Neural crest cell (in vitro differentiated cells): ENCODE results near the gene ZC2HC1B. TPM values are rescaled to one million over a fixed set of nuclear protein-coding genes. Genes with fewer than 3 reads are reported as not detected.

Experiments used
- DNase-seq: peaks from one replicate; pipeline ENCODE4 v3.0.0; 2021; ENCODE audit warnings: low read depth, mixed read lengths, low spot score
- H3K27ac Mint-ChIP-seq: one replicate; pipeline ENCODE4 v1.8.0; 2021; ENCODE audit warnings: mild to moderate bottlenecking, mixed read lengths; ENCODE audit not compliant: unreplicated experiment
- H3K27me3 Mint-ChIP-seq: 2 replicates; pipeline ENCODE4 v1.8.0; 2021; ENCODE audit warnings: low read depth, mild to moderate bottlenecking, mixed read lengths
- H3K36me3 Mint-ChIP-seq: 2 replicates; pipeline ENCODE4 v1.8.0; 2021; ENCODE audit warnings: low read depth, mild to moderate bottlenecking, mixed read lengths
- H3K4me1 Mint-ChIP-seq: 2 replicates; pipeline ENCODE4 v1.8.0; 2021; ENCODE audit warnings: mixed read lengths
- H3K4me3 Mint-ChIP-seq: one replicate; pipeline ENCODE4 v1.8.0; 2021; ENCODE audit warnings: mild to moderate bottlenecking, mixed read lengths
- H3K9me3 Mint-ChIP-seq: 2 replicates; pipeline ENCODE4 v1.8.0; 2021; ENCODE audit warnings: mixed read lengths
- CTCF ChIP-seq: fragments of 200-600 bp; sonication (generic); conservative IDR thresholded peaks from 2 replicates; pipeline ENCODE4 v1.5.0; 2021; ENCODE audit warnings: antibody characterized with exemption, mild to moderate bottlenecking
- total RNA-seq: library from RNA; stranded (reverse); gene quantifications from 2 replicates; pipeline ENCODE4 v1.2.1, GENCODE V29; 2021

The ZC2HC1B gene
- total RNA-seq, 1 donor from 2014 or later = not detected

- Mint-ChIP-seq H3K36me3 (peaks cover 3% of the 10 kb centered on the region), H3K9me3 (no peaks in the 10 kb centered on the region), H3K4me1 (peaks cover 10% of the 10 kb centered on the region), H3K27me3 (peaks cover 6% of the 10 kb centered on the region), H3K4me3 (no peak overlapping the region), H3K27ac (no peak overlapping the region)
- no peak for DNase-seq
- TF ChIP-seq CTCF = no peak
Observed at GRCh38 chr6:143952947-143953701, 88.8 kb downstream of the ZC2HC1B start.

- Mint-ChIP-seq H3K4me1 (peaks cover 18% of the 10 kb centered on the region), H3K27ac (no peak overlapping the region), H3K36me3 (no peaks in the 10 kb centered on the region), H3K4me3 (no peak overlapping the region), H3K27me3 (peaks cover 8% of the 10 kb centered on the region), H3K9me3 (no peaks in the 10 kb centered on the region)
- no peak for TF ChIP-seq CTCF
- no peak for DNase-seq
Observed at GRCh38 chr6:143953922-143954321, 89.6 kb downstream of the ZC2HC1B start.

- no peak overlapping the region for H3K4me3 Mint-ChIP-seq
- no peak for DNase-seq
- H3K36me3 Mint-ChIP-seq = no peaks in the 10 kb centered on the region
- H3K4me1 Mint-ChIP-seq = peaks cover 38% of the 10 kb centered on the region
- peaks cover 24% of the 10 kb centered on the region for H3K27me3 Mint-ChIP-seq
- H3K9me3 Mint-ChIP-seq = no peaks in the 10 kb centered on the region
- H3K27ac Mint-ChIP-seq = no peak overlapping the region
- no peak for TF ChIP-seq CTCF
Observed at GRCh38 chr6:143955971-143956370, 91.7 kb downstream of the ZC2HC1B start.

GRCh38 chr6:143957679-143958274 lies 93.5 kb downstream of the ZC2HC1B start:
- H3K4me1 Mint-ChIP-seq = peaks cover 51% of the 10 kb centered on the region
- no peak for DNase-seq
- H3K9me3 Mint-ChIP-seq = no peaks in the 10 kb centered on the region
- no peak overlapping the region for H3K27ac Mint-ChIP-seq
- no peak for TF ChIP-seq CTCF
- no peaks in the 10 kb centered on the region for H3K36me3 Mint-ChIP-seq
- peaks cover 33% of the 10 kb centered on the region for H3K27me3 Mint-ChIP-seq
- H3K4me3 Mint-ChIP-seq = peak overlapping the region; percentile 7

- Mint-ChIP-seq H3K27me3 (peaks cover 36% of the 10 kb centered on the region), H3K4me3 (peak overlapping the region; percentile 74), H3K36me3 (no peaks in the 10 kb centered on the region), H3K27ac (peak overlapping the region; percentile 89), H3K9me3 (no peaks in the 10 kb centered on the region), H3K4me1 (peaks cover 62% of the 10 kb centered on the region)
- no peak for TF ChIP-seq CTCF
- DNase-seq = peak; percentile 40
Observed at GRCh38 chr6:143958839-143959399, 94.6 kb downstream of the ZC2HC1B start.
